Fibroblast of upper back skin (primary cell): ENCODE data around the gene EHF.
A peak's percentile ranks its signal among the peaks of the same experiment; 100 is the strongest.

Experiments used
- DNase-seq: peaks from one replicate; pipeline ENCODE4 v3.0.0-alpha.2; 2013

EHF gene

DNA sequence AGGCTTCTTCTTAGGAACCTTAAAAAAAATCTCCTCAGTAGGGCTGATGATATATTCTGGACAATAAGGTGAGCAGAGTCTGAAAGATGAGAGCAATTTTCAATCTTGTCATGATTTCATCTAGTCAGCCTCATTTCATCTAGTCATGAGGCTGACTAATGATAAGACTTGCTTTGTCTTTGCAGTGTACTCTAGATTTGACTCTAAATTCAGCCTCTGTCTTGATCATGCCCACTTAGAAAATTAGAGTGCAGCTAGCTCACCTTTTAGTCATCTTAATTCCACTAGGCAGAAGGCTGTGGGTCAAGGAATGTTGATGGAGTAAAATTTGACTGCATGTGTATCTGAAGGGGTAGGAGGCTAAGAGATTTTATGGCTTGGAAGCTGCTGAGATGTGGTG is 5.5 kb downstream of the EHF start:
- no peak for DNase-seq

DNA sequence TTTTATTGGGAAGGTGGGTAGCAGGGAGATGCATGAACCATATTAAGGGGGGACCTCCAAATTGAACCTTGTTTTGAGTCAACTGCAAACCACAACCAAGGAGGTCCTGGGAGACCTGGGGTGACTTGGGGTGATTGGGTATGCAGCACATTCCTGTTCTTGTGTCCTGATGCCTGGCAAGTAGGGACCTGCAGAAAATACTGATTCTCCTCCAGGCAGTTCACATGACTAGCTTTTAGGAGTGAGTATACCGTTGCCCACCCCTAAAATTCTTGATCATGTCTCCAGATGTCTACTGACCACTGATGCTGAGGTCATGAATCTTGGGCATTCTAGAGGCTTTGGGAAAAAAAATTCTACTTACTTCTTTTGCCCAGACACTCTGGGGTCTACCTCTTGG is 6.3 kb downstream of the EHF start:
- DNase-seq: no peak

DNA sequence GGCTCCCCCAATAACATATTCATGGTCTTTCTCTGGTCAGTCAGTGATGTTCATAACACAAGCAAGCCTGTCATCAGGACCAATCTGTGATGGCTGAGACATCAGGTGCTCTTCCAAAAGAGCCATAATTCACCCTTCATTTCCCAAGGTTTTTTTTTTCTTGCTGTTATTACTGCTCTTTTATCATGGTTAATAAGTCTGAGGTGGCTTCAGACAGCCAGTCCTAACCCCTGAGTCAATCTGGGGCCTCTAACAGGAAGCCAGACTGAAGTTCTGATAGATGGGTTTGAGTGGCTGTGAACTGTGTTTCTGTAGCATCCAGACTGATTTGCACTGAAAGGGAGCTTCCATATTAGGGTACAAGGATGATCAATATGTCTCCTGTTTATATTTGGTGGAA is 8.8 kb downstream of the EHF start:
- DNase-seq: no peak

DNA sequence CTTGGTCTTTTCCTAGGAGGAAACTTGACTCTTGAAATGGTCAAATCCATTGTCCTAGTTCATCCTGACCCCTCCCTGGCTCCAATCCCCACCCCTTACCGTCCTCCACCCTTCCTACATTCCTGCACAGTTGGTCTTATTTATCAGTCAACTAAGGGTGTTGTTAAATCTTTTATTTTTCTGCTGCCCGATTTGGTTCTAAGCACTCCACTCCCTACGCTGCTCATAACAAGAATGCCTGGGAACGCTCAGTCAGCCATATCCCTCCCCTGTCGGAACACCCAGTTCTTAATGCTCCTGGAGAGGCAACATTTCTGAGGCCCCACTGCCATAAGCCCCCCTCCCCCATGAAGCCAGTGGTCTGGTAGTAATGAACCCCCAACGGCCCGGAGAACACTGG is 9.7 kb downstream of the EHF start:
- no peak for DNase-seq

DNA sequence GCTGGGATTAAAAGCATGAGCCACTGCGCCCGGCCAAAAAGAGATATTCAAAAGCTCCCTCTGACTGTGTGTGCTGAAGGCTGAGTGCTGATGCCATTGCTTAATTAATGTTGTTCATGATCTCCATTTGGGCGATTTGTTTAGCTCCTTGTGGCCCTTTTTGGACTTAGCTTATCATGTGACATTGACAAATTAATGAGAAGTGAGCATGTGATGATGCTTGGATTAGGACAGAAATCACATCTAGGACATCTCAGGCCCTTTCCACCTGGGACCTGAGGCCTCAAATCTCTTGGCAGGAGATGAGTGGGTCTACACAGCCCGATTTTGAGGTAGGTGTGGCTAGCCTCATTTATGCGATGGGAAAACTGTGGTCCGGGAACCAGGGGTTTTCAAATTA is 10.4 kb downstream of the EHF start:
- DNase-seq: no peak

DNA sequence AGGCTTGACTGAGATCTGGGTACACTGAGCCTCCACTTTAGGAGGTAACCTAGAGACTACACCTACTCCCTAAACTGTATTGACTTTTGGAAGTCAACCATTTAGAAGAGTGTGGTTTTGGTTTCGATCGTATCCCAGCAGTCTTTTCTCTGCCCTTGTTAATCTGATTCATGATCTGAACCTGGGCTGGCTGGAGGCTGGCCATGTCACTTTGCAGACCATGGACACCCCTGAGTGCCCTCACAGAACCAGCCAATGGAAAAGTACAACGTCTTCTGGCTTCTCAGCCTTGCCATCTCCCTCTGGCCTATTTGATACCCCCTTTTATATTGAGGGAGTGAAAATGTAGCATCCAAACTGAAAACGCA is 10.8 kb downstream of the EHF start:
- DNase-seq: no peak

DNA sequence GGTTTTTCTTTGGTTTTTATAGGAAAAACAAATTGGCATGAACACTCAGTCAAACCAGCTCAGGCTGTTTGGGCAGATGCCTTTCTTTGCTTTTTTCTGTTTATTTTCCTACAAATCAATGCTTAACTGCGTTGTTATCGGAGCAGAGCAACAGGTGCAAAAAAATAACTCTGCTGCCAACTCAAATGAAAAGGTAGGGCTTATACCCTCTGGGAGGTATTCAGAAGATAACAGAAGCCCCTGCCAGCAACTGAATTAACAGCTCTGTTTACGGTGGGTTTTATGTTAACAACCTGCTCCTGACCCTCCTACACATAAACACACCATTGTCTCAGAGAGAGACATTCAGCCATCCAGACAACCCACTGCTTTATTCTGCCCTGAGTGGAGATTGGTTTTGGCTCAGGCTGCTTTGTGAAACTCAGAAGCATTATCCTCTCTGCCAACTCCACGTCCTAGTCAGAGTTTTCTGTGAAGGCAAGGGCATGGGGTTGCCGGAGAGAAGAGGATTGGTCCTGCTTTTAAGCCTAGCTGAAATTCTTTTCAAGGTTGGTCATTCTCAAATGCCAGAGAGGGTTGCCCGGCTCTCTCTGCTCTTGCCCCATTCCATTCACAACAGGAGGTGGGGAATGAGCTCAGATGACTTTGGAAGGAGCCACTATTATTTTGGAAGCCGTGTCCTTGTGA is 11.4 kb downstream of the EHF start:
- no peak for DNase-seq

DNA sequence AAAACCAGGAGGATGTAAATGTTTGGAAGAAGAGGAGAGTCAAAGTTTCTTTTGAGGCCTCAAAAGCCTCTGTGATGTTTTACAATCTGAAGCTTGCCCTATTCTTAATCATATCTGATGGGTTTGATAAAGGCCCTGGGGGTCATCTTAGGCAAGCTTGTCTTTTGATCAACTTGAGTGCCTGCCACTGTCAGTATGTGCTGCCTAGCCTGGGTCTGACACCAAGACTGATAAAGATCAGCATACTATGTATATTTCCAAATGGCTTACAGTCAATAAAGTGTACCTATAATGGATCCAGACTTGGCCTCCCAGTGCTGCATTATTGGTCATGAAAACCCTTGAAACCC is 12.7 kb downstream of the EHF start:
- no peak for DNase-seq

DNA sequence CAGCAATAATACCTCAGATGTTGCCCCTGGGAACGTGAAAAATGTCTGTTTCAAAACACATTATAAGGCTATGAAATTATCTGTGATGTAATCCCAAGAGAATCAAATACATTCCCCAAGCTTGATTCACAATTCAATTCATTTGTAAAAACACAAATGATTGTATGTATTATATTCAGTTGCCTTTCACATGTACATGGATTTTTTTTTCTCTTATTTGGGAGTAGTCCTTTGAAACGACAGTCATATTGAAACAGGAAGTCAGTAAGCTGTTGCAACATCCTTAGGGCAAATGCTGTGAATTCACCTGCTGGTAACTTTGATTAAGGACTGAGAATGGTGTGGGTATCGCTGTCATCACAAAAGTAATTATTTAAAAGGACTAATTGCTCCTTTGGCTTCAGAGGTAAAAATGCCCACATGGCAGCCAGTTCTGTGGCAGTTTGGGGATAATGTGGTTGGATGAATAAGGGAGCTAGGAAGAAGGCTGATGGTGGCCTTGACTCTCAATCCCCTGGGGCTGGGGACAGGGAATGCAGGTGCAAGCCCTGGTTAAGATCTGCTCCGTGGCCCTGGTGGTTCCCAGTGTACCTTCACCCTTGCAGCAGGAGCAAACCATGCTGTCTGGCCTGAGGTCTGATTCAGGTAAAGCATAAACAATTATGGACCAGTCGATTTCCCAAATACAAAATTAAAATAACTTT is 13.2 kb downstream of the EHF start:
- peak; percentile 60 for DNase-seq

DNA sequence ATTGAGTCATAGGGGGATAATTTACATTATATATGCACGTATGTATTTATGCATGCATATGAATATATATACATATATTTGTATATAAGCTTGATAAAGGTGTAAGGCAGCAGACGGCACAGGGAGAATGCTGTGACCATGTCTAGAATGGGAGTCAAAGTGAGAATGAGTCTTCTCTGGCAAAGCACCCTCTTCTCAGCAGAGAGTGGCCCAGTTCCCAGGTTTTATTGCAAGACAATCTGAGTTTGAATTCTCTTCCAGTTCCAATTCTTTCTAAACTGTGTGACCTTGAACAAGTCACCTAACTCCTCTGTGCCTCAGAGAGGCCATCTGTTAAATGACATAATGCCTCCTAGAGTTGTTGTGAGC is 13.8 kb downstream of the EHF start:
- no peak for DNase-seq

DNA sequence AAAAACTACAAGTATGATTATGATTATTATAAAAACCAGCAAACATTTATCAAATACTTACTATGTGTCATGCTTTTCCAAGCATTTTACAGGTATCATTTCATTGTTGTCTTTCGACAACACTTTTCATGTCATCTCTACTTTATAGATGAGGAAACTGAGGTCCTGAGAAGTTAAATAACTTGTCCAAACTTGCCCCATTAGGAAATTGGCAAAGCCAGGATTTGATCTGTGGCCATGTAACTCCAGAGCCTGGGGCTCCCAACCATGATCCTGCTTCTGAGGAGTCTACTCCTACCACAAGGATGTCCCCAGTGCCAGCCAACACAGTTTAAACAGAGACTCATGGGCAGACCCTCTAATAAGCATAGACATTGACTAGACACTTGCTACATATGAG is 15.2 kb downstream of the EHF start:
- no peak for DNase-seq

DNA sequence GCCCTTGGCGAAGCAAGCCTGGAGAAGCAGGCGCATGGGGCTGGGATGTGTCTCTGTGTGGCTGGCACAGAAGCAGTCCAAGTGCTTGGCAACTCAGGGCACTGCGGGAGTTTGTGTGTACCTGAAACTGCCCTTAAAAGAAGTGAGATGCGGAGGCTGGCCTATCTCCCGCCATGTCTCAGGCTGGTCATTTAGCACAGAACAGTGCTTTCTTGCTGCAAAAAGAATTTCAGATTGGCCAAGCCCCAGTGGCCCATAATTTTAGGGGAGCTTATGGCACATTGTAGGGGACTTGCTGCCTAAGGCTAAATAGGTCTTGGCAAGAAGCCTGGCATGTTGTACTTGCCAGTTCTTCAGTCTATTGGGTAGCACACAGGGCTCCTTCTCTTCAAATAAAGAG is 16.4 kb downstream of the EHF start:
- DNase-seq: no peak

DNA sequence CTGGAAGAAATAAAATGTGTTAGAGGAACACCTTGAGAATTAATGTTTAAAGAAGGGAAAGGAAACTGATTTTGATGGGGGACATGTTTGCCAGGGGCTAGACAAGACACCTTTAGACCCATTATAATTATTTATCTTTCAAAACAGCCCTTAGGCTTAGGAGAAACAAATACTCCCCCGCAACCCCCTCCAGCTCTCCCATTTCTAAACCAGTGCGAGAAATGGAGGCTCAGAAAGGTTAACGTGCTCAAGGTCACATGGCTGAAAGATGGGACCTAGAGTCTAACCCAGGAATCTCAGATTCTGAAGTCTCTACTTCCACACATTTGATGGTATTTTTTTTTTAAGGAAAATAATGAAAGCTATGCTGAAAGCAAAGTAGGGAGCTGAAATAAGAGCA is 18.0 kb downstream of the EHF start:
- no peak for DNase-seq

DNA sequence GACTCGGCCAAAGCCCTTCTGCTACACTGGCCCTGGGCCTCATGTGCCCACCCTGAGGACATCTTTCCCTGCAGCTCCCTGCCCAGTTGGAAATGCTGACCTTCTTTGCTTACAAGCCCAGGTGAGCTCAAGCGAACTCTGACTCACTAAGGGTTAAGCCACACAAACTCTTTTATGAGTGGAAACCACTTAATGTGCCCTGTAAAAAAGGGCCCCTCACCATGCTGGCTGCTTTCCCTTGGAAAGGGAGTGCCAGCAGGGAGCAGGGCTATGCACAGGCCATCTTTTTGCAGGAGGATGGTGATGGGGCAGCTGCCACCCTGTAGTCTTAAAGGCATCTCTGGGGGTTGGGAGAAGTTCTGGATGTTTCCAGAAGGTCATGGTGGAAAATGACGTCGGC is 18.7 kb downstream of the EHF start:
- DNase-seq: no peak

DNA sequence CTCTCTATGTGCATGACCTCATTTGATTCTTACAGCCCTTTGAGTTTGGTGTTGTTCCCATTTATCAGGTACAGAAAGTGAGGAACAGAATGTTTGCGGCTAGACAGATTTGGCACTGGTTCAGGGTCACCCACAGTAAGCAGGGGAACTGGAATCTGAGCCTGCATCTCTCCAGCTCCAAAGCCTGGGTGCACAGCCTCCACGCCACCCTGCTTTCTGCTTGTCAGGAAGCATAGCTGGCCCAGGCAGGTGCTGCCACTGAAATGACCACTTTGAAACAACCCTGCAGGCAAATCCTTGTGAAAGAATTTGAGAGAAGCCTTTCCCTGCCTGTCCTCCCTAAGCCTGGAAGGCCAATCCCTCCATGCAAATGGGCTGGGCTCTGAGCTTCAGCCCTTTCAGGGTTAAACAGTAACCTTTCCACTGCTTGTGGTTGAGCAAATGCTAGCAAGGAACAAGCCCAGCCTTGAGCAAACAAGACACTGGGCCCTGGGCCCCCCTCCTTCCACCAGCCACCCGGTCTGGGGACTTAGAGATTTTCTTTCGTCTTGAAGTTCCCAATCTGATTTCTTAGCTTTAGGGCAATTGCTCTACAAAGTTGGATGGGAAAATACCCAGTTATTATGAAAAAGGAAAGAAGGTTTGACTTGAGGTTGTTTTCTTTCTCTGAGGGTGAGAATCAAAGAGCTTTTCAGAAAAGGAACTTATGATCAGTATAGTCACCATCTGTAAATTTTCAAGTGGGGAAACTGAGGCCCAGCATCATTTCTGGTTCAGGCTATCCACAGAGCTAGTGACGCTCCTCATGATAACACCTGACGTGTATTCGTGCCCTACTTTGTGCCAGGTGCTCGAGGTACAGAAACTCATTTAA is 19.4 kb downstream of the EHF start:
- DNase-seq: no peak

DNA sequence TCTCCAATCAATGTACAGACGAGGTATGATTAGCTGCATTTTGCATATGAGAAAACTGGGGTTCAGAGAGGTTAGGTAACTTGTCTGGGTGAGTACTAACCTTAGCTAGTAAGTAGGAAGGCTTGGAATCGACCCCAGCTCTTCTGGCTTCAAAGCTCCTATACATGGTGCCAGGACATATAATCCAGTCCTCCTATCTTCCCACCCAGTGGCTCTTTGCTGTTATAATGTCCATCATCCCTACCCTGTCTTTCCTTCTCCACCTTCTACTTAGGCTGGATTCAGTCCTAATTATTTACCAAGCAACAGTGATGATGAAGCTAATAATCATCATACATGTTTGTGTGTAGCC is 20.0 kb downstream of the EHF start:
- DNase-seq: no peak

DNA sequence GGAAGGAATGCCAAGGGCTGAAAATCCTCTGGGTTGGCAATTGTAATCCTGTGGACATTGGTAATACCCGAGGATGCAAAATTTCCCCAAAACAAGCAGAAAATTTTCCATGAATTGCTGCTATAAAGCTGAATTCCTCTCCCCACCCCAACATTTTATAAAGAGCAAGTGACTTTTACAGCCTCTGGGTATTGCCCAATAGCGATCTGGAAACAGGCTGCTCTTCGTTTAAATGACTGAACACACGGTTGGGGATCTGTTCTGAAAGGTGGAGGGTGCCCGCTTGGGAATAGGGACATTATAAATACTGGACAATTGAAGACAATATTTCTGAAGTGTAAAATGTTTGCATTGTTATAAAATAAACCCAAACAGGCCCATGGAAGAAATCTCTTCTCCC is 20.6 kb downstream of the EHF start:
- no peak for DNase-seq

DNA sequence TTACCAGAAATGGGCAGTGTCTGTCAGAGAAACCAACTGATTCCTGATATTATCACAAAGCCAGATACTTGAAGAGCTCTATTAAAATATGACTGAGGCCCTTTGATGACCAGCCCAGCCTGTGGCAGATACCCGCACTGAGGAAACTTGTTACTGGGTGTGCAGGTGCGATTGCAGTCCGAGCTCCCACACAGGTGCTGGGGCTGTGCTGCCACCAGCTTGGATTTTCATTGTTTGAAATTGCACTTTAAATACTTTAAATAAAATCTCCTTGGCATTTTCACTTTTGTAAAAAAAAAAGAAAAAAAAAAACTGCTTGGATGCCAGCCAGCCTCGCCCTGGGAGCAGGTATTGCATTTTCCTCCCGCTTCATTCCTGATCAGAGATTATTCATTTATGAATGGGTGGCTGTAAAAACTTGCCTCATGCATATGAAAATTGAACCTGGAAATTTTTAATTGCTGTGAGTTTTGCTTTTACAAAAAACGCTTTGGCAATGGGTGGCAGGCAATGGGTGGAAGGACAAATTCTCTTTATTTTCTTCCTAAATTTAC is 21.2 kb downstream of the EHF start:
- DNase-seq: no peak

DNA sequence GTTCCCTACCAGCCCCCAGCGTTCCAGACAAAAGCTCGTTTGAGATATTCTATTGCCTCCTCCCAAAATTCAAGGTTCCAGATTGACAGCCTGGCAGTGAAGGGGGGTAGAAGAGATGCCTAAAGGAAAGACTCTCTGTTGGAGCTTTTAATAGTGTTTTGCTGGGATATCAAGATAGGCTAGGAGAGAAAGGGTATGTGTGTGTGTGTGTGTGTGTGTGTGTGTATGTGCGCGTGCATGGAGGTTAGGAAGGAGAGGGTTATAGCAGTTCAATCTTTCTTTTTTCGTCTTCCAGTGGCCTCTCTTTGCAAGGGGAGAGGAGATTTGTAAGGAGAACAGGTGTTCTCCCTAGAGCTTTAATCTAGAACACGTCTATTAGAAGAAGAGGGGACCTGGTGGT is 22.0 kb downstream of the EHF start:
- no peak for DNase-seq

DNA sequence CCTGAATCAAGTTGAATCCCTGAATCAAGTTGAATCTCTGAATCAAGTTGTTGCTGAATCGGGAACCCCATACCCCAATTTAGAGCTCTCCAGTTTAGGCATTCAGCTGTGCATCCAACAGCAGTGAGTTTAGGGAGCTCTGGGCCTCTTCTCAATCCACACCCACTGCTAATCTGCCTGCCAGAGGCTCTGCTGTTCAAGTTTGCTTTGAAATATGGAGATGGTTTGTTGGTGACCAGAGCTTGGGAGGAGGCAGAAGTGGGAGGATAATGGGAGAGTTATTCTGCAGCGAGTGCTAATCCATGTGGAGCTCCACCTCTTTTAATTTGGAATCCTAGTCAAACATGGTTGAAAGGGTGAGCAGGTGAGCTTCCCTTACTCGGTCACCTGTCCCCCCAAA is 22.4 kb downstream of the EHF start:
- DNase-seq: no peak

DNA sequence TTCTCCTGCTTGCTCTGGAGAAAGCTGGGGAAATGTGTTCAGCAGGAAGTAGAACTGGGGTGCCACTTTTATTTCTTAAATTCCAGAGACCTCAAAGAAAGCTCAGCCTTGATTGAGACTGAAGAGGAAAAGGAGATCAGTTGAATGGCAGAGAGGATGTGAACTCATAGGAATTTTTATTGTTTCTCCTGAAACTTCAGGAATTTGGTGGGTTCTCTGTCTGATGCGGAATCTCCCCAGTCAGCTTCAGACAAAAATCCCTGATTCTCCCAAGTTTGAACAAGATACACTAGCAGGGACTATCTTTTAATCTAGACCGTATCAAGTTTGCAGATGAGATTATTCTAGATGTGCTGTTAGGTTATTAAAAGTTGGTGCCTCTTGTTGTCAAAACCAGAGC is 23.0 kb downstream of the EHF start:
- peak; percentile 29 for DNase-seq

DNA sequence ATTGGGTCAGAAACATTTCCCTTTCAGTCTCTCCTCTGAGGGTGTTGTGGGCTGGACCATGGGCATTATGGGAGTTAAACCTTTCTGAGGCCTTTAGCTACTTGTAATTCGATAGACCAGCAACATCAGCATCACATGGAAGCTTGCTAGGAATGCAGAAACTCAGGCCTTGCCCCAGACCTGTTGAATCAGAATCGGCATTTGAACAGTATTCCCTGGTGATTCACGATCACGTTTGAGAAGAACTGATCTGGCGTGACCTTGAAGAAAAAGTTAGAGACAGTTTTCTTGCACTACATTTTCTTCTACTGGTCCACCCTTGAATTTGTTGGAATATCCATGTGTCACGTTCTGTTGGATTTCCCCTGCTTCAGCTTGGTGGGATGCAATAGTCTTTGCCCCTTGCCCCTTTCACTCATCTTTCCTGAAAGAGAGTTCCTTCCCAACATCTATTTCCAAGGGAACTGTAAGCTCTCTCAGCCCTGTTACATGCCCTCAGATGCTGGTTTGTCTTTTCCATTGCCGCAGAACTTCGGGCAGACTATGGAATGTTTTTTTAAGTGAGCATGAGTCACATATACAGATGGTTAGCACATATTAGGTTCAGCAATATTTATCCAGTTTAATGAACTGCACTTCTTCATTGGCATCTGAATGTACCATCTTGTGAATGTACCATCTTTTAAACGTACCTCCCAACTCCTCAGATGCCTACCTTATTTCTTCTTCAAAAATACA is 23.9 kb downstream of the EHF start:
- peak; percentile 69 for DNase-seq

DNA sequence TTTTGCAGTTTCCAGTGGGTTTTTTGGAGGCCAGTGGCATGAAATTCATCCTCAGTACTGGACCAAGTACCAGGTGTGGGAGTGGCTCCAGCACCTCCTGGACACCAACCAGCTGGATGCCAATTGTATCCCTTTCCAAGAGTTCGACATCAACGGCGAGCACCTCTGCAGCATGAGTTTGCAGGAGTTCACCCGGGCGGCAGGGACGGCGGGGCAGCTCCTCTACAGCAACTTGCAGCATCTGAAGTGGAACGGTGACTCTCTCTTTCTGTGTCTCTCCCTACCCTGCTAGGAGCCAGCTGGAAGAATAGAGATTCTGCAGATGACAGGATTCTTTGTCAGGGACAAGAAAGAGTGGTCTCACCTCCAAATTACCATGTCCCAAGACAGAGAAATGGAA is 25.5 kb downstream of the EHF start:
- no peak for DNase-seq
